Raji (cell line): Measurements from ENCODE around the gene KATNIP.
A peak's percentile ranks its signal among the peaks of the same experiment; 100 is the strongest.

Experiments used
- POLR2A ChIP-seq: IDR thresholded peaks from 2 replicates; pipeline ENCODE4 v1.6.1; 2011; ENCODE audit warnings: low read depth, low read length, control low read depth; ENCODE audit not compliant: insufficient read depth

The KATNIP gene

DNA sequence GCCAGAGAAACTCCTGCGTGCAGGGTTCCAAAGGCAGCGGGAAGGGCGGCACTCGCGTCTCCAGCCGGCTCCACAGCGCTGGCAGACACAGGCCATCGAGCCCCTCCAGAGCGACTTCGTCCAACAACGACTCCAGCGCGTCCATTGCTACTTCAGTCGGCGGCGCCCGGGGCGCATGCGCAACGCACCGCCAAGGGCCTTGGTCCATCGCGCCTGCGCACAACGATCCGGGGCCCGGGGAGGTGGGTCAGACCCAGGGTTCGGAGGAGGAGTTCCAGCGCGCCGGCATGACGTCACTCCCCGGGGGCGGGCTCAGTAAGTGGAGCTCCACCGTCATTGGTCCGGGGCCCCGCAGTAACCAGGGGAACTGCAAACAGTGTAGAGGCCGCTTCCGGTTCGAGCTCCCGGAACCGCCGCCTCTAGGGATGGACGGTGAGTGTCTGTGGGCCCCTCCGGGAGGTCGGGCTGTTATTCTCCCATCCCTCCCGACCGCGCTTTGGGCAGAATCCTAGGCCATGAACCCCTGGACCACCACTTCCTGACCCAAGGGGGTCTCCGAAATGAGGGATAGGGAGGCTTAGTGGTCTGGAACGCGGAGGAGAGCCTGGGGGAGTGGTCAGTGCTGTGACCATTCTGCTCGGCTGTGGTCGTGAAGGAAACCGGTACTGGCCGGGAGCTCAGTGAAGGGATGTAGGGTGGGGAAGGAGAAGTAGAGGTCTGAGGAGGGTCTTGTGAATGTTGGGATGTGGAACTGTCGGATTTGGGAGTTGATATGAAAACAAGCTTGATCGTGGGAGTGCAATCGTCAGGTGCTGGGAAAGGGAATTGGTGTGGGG is at the start of gene KATNIP, which contains the start of gene GTF3C1:
TSS of gene KATNIP (plus strand) at position 399 of the 836 bp plus-strand sequence. CDS start at position 426, 27 bp downstream.
TSS of gene GTF3C1 (minus strand) at position 168 of the 836 bp plus-strand sequence. CDS start at position 145, 23 bp downstream.
- peak; percentile 90 for TF ChIP-seq POLR2A

DNA sequence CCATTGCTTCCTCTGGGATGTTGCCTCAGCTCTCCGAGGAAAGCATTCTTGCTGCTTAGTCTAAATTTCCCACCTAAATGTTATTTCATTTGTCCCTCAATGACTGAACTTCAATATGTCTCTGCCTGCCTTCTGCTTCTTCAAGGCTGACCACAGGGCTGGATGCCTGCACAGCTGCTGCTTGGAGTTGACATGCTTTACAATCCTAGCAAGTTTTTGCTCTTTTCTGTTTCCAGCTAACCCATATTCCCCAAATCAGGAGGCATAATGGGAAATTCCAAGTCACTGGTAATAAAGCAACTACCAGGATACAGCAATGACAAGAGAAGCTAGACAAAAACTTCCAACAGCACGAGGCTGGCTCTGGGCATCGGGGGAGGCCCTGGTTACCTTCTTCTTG is 49.1 kb upstream of the KATNIP start:
- no peak for TF ChIP-seq POLR2A

DNA sequence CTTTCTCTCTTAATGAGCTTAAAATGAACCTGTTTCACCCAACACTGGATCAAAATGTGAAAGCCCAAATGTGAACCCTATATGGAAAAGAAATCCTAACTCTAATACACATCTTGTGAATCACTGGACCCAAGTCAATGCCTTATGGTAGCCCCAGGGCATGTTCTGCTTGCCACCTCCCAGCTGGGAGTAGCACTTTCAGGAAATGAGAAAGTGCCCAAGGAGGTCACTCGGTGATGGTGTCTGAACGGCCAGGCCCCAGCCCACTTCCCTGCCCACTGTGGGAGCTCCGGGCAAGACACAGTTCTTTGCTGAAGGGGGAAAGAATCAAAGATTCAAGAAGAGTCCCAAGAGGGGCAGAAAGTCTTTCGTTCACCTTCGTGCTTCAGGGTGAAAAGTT is 46.3 kb upstream of the KATNIP start:
- no peak for TF ChIP-seq POLR2A

DNA sequence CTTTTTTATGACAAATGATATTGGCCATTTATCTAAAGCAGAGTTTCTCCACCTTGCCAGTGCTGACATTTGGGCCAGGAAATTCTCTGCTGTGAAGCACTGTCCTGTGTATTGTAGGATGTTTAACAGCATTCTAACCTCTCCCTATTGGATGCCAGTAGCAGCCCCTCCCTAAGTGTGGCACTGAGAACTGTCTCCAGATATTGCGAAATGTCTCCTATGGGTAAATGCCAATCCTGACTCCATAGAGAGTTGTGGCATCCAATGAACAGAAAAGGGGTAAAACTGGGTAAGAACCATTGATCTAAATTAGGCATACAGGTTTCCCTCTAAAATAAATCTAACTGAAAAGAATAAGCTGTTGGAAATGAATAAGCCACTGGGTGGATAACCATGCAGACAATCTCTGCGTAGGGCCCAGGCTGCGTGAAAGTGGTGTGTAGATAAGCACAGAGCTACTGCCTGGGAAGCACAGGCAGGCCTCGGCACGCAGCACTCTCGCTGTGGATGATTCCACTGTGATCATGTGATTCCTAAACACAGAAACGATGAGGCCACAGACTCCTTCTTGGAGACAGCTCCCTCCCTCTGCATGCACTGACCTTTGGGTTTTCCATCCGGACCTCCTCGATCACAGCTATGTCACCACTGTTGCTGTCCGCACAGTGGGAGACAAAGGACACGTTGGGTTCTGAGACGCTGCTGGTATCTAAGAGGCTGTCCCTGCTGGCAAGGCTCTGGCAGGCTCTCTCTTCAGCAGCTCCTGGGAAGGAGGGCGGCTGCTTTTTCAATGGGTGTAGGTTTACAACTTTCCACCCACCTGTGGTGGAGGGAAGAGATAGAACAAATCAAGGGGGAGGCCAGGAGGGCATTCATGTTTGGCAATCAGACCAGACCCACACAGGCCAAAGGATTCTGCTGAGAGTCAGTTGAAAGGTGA is 44.4 kb upstream of the KATNIP start:
- no peak for TF ChIP-seq POLR2A

DNA sequence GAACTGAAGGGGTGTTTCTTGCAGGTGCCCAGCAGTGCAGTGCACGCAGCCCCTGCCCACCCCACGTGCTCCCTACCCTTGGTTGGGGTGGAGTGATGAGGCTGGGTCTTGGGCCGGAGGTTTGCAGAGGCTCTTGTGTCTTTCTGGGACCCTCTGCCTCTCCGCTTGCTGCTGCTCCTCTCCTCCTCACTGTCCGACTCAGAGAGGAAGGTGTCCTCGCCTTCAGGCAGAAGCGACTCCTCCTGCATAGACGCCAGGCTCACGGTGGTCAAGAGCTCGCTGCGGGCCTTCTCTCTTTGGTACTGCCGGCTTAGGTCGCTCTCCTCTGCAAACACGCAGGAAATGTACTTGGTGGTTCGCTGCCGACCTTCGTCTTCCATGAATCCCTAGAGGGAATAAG is 43.2 kb upstream of the KATNIP start:
- TF ChIP-seq POLR2A = no peak

DNA sequence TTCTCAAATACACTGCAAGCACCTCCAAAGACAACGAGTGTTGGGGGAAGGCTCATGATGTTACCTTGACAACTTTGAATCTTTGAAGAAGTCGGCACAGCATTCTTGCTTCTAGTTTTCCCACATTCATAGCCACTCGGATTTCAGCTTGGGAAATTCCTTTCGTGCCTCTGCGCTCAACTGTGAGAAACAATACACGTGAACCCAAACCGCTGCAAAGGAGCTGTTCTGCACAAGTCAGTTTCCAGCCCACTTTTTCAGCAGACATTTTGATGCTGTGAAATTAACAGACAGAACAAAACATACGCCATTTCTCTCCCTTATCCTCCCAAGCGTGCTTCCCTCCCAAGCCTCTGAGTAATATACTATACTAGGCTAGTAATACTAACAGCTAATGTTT is 41.5 kb upstream of the KATNIP start:
- TF ChIP-seq POLR2A = no peak

DNA sequence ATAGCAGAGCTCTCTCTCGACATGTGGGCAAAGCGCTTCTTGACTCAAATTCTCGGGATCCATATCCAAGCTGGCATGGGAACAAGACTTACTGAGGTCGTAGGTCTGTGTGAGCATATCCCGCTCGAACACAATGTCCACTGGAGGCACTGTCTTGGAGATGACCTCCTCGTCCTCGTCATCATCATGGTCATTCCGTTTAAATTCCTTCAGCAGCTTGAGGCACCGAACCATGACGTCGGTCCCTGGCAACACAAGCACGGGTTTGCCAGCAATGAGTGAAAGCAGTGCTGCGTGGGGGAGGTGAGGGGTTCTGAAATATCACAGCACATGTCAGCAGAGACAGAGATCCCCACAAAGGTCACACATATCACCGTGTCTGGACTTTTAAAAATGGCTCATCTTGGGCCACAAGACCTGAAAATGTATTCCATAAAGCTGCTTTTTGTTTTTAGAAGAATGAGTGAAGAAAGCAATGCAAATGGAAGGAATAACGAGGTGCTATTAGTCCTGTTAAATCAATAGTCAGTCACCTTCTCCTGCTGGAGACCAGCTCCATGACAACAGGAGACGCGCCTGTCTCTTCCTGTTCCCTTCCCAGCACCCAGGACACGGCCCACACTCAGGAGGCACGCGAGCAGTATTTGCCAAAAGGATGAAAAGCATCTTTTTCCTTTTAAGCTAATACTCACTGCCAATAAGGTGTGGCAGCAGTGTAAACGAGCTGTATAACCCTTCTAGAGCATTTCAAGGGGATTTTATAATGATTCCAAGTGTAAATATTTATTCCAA is 38.1 kb upstream of the KATNIP start:
- no peak for TF ChIP-seq POLR2A

DNA sequence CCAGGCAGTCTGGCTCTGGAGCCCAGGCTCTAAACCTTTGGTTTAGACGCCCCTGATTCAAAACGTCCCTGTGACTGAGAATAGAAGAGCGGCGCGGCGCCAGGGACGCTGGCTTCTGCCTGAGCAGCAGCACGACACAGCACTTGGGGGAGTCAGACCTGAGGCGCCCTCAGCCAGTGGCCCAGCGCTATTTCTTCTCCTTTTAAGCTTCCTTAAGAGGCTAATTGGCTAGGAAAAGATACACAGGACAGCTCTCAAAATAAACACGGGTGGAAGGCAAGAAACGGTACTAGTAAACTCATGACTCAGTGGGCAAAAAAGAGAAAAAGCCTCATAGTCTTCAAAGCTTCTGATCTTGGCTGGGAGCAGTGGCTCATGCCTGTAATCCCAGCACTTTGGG is 35.1 kb upstream of the KATNIP start:
- no peak for TF ChIP-seq POLR2A

DNA sequence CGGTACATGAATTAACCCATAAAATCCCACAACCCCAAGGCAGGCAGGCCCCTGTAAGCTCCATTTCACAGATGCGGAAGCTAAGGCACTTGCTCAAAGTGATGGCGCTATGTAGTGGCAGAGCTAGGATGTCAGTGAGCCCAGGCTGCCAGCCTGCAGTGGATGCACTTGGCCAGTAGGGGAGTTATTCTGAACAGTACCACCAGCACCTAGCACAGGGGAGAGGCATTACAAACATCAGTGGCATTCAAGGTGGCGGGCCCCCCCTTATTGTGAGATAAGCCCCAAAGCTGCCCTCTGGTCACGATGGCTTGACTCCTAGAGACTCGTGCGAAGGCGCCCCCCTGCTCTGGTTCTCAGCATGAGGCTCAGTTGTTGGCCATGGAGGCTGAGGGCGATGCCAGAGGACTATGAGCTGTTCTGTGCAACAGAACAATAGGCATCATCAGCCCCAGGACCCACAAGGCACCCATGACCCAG is 34.0 kb upstream of the KATNIP start:
- no peak for TF ChIP-seq POLR2A

DNA sequence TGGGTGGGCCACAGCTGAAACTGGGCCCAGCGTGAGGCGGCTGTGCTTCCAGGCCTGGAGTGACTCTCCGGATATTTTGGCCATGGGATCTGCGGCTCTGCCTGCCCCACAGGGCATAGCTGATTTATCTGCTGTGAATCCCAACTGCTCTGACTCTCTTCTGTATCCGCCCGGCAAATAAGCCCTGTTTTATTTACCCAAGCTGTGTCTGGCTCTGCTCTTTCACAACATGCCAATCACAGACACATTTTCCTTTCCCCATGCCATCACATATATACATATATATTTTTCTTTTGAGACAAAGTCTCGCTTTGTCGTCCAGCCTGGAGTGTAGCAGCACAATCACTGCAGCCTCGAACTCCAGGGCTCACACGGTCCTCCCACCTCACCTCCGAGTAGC is 33.6 kb upstream of the KATNIP start:
- no peak for TF ChIP-seq POLR2A

DNA sequence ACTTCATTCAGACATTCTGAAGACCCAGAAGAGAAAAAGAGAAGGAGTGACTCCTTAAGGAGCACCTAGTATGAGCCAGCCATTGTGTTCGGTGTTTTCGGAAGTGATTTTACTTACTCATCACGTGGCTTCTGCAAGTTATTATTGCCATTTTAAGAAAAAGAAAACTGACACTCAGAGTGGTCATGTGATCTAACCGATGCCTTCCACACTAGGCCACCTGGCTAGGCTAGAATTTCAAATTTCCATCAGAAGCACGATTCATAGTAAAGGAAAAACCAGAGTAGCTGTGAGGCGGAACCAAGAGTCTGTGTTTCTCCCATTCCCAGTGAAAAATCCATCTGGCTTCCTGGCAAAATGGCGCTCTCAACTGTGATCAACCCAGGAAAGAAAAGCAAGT is 32.3 kb upstream of the KATNIP start:
- TF ChIP-seq POLR2A = no peak

DNA sequence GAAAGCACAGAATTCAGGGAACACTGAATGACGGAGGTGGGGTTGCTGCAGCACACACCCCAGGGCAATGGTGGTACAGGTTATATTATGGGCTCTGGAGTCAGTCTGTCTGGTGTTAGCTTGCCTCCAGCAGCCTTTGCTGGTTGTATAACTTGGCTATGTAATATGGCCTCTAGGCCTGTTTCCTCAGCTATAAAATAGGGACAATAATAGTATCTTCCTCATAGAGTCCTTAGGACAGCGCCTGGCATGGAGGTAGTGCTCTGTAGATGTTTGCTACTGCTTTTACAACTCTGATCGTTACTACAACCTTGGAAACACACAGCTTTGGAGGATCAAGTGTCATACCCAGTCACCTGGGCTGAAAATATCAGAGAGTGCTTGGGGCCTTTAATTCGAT is 31.7 kb upstream of the KATNIP start:
- no peak for TF ChIP-seq POLR2A

DNA sequence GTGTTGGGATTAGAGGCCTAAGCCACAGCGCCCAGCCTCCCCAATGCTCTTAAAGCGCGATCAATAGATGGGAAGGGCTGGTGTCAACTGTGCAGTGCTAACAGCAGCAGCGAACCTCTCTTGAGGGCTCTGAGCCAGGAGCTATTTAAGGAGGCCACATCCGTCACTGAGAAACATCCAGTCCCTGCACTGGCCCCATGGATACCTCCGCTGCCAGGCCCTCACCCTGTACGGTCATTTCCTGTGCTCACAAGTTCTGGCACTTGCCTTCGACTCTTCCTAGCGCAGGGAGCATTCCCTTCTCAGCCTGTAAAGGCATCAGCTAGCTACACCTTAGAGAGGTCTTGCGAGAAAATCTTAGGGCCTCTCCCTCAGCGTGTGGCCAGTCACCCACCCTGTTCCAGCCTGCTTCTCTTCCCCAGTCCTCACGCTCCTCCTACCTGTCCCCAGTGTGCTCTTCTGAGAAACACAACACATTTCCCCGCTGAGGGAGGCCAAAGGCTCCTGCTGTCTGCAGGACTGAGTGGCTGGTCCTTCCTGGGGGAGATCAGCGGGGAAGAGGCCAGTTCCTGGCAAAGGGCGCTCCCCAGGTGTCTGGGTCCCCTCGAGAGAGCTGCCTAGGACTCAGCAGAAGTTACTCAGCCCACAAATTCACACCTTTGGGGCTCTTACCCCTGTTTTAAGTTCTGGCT is 28.8 kb upstream of the KATNIP start:
- no peak for TF ChIP-seq POLR2A

DNA sequence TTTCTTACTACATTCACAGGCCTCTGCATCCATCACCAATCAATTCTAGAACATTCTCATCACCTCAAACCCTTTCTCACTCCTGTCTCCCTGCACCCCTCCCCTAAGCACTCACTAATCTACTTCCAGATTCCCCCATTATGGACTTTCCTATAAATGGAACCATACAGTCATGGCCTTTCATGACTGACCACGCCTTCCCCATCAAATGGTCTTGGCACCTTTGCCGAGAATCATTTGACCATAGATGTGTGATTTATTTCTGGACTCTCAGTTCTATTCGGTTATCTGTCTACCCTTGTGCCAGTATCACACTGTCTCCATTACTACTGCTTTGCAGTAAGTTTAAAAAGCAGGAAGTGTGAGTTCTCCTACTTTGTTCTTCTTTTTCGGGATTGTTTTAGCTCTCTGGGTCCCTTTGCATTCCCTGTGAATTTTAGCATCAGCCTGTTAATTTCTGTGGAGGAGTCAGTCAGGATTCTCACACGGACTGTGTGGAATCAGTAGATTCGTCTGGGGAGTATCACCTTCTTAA is 27.7 kb upstream of the KATNIP start:
- no peak for TF ChIP-seq POLR2A
